ENCODE results near the gene DNMBP.

DNMBP gene

DNA sequence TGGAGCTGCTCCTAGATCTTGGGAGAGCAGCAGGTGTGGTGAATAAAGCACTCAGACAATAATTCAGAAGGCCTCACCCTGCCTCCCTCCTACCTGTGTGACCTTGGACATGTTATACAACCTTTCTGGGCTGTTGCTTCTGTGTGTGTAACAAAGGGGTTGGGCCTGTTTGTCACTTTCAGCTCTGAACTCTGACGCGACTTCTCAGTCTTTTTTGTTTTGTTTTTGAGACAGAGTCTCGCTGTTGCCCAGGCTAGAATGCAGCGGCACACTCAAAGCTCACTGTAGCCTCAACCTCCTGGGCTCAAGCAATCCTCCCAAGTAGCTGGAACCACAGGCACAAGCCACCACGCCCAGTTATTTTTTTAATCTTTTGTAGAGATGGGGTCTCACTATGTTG is 89.3 kb downstream of the DNMBP start:
- Histone ChIP-seq H3K27me3 (ENCODE audit: control insufficient read depth, insufficient read depth, low read length) (no peaks in the 10 kb centered on the region), H3K4me1 (ENCODE audit: control insufficient read depth, insufficient read depth, low read length) (peaks cover 23% of the 10 kb centered on the region), H3K4me3 (ENCODE audit: low read depth, low read length) (no peak overlapping the region), H3K9ac (ENCODE audit: low read length) (no peak overlapping the region), H3K9me3 (ENCODE audit: control insufficient read depth, insufficient read depth, low read depth, low read length) (no peaks in the 10 kb centered on the region), H3K27ac (ENCODE audit: low read depth, low read length) (no peak overlapping the region), H3K36me3 (ENCODE audit: control insufficient read depth, insufficient read depth, low read length) (no peaks in the 10 kb centered on the region)

DNA sequence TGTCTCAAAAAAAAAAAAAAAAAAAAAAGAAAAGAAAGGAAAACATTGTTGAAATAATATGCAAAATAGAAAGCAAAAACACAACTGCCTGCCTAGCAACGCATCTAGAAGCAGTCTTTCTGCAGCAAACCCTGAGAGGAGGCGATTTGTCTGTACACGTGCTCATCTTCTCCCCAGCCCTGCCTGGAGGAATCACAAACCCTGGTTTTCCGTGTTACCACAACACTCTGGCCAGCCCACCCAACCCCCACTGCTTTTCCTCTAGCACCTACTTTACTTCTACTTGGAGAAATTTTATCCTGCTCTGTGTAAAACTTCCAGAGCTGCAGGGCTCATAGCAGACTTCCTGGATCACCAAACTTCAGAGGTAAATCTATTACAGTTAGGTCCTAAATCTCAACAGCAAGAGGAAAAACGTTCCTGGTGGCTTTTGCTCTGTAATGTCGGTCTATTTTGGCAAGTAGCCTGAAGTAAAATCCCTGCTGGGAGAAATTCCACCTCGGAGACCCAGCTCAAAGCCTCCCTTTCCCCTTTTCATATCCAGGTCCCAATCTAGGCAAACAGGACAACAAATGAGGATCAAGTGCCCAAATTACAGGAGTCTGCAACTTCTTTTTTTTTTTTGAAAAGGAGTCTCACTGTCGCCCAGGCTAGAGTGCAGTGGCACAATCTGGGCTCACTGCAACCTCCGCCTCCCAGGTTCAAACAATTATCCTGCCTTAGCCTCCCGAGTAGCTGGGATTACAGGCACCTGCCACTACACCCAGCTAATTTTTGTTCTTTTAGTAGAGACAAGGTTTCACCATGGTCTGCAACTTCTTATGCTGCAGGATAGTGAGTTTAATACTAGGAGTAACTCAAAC is 91.6 kb downstream of the DNMBP start:
- peak overlapping the region; percentile 95 for H3K27ac ChIP-seq (ENCODE audit: low read depth, low read length)
- no peaks in the 10 kb centered on the region for H3K27me3 ChIP-seq (ENCODE audit: control insufficient read depth, insufficient read depth, low read length)
- no peaks in the 10 kb centered on the region for H3K36me3 ChIP-seq (ENCODE audit: control insufficient read depth, insufficient read depth, low read length)
- no peaks in the 10 kb centered on the region for H3K9me3 ChIP-seq (ENCODE audit: control insufficient read depth, insufficient read depth, low read depth, low read length)
- H3K4me3 ChIP-seq (ENCODE audit: low read depth, low read length): peak overlapping the region; percentile 60
- H3K4me1 ChIP-seq (ENCODE audit: control insufficient read depth, insufficient read depth, low read length): peaks cover 30% of the 10 kb centered on the region
- H3K9ac ChIP-seq (ENCODE audit: low read length): peak overlapping the region; percentile 88

DNA sequence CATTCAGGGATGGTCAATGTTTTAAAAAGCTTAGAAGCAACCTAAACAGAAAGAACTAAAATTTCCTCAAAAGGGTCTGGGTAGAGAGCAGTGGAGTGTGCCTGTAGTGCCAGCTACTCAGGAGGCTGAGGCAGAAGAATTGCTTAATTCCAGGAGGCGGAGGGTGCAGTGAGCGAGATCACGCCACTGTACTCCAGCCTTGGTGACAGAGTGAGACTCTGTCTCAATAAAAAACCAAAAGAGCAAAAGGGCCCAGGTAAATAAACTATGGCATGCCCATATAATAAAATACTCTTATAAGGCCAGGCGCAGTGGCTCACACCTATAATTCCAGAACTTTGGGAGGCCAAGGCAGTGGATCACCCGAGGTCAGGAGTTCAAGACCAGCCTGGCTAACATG is 93.0 kb downstream of the DNMBP start:
- no peaks in the 10 kb centered on the region for H3K27me3 ChIP-seq (ENCODE audit: control insufficient read depth, insufficient read depth, low read length)
- H3K4me3 ChIP-seq (ENCODE audit: low read depth, low read length): no peak overlapping the region
- H3K9me3 ChIP-seq (ENCODE audit: control insufficient read depth, insufficient read depth, low read depth, low read length): no peaks in the 10 kb centered on the region
- H3K9ac ChIP-seq (ENCODE audit: low read length): no peak overlapping the region
- H3K27ac ChIP-seq (ENCODE audit: low read depth, low read length): 0 out of 2 replicates have a peak overlapping the region, but pooled peaks have one; percentile 95
- no peaks in the 10 kb centered on the region for H3K36me3 ChIP-seq (ENCODE audit: control insufficient read depth, insufficient read depth, low read length)
- peaks cover 31% of the 10 kb centered on the region for H3K4me1 ChIP-seq (ENCODE audit: control insufficient read depth, insufficient read depth, low read length)

DNA sequence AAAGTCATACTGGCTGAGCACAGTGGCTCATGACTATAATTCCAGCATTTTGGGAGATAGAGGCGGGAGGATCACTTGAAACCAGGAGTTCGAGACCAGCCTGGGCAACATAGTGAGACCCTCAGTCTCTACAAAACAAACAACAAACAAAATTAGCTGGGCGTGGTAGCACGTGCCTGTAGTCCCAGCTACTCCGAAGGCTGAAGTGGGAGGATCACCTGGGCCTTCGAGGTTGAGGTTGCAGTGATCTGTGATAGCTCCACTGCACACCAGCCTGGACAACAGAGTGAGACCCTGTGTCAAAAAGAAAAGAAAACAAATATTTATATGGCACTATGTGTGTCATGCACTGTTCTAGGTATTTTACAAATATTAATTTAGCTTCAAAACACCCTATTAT is 94.3 kb downstream of the DNMBP start:
- peaks cover 42% of the 10 kb centered on the region for H3K4me1 ChIP-seq (ENCODE audit: control insufficient read depth, insufficient read depth, low read length)
- peaks cover 2% of the 10 kb centered on the region; the same call in 1 of the 2 replicates for H3K36me3 ChIP-seq (ENCODE audit: control insufficient read depth, insufficient read depth, low read length)

DNA sequence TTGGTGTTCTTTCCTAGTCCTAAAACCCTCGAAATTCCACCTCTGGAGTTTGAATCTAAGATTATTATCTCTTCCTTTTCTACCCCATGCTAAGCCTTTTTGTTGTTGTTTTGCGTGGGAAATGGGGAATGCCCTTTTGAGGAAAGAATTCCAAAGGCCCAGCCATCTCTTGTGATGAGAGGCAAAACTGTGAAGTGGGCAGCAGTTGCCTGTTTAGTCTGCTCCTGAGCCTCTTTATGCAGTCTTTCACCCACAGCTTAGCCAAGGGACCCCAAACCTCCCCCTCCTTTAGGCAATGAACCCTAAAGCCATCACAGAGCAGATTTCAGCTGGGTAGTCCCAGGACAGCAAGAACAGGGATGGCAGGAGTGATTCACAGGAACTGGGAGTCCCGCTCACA is 95.5 kb downstream of the DNMBP start:
- Histone ChIP-seq H3K36me3 (ENCODE audit: control insufficient read depth, insufficient read depth, low read length) (peaks cover 9% of the 10 kb centered on the region), H3K4me1 (ENCODE audit: control insufficient read depth, insufficient read depth, low read length) (peaks cover 41% of the 10 kb centered on the region), H3K9ac (ENCODE audit: low read length) (peak overlapping the region; percentile 97), H3K27ac (ENCODE audit: low read depth, low read length) (peak overlapping the region; percentile 95), H3K4me3 (ENCODE audit: low read depth, low read length) (peak overlapping the region; percentile 85; the same call in 1 of the 2 replicates), H3K9me3 (ENCODE audit: control insufficient read depth, insufficient read depth, low read depth, low read length) (no peaks in the 10 kb centered on the region), H3K27me3 (ENCODE audit: control insufficient read depth, insufficient read depth, low read length) (no peaks in the 10 kb centered on the region)

More for the DNA sequence above, 94.3 kb downstream of the DNMBP start:
- H3K9me3 ChIP-seq (ENCODE audit: control insufficient read depth, insufficient read depth, low read depth, low read length): no peaks in the 10 kb centered on the region
- H3K9ac ChIP-seq (ENCODE audit: low read length): no peak overlapping the region
- H3K4me3 ChIP-seq (ENCODE audit: low read depth, low read length): no peak overlapping the region
- no peaks in the 10 kb centered on the region for H3K27me3 ChIP-seq (ENCODE audit: control insufficient read depth, insufficient read depth, low read length)
- H3K27ac ChIP-seq (ENCODE audit: low read depth, low read length): no peak overlapping the region

DNA sequence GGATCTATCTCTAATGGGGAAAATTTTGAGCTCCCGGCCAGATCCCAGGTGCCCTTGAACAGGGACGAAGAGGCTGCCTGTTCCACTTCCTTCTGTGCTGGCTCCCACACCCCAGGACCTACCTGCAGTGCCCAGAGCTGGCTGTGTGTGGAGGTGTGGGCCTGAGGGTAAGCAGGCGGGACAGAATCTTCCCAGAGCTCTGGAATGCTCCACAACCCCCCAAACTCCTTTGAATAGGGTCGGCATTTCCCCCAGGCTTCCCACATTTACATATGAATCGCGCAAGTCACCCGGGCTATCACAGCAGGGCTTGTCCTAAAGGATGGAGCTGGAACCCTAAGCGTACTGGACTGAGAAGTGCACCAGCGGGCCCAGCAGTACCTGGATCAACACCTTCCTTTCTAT is 95.9 kb downstream of the DNMBP start:
- peaks cover 37% of the 10 kb centered on the region for H3K4me1 ChIP-seq (ENCODE audit: control insufficient read depth, insufficient read depth, low read length)
- peak overlapping the region; percentile 95 for H3K27ac ChIP-seq (ENCODE audit: low read depth, low read length)
- peak overlapping the region; percentile 97 for H3K9ac ChIP-seq (ENCODE audit: low read length)
- H3K9me3 ChIP-seq (ENCODE audit: control insufficient read depth, insufficient read depth, low read depth, low read length): no peaks in the 10 kb centered on the region
- H3K36me3 ChIP-seq (ENCODE audit: control insufficient read depth, insufficient read depth, low read length): peaks cover 13% of the 10 kb centered on the region
- H3K27me3 ChIP-seq (ENCODE audit: control insufficient read depth, insufficient read depth, low read length): no peaks in the 10 kb centered on the region
- peak overlapping the region; percentile 85 for H3K4me3 ChIP-seq (ENCODE audit: low read depth, low read length)

DNA sequence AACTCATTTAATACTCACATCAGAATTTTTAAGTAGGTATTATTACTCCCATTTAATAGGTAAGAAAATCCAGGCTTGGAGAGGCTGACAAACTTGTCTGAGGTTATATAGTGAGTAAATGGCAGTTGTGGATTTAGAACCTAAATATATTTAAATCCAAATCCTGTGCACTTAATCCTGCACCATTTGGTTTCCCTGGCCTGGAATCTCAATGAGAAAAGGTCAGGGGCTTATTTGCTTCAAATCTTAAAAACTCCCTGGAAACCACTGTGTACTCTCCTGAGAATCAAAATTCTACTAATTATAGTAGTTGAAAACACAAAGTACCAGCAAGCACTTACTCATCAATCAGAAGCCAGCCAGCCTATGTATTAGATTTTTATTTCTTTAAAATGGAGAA is 97.7 kb downstream of the DNMBP start:
- Histone ChIP-seq H3K36me3 (ENCODE audit: control insufficient read depth, insufficient read depth, low read length) (peaks cover 31% of the 10 kb centered on the region), H3K9ac (ENCODE audit: low read length) (peak overlapping the region; percentile 38), H3K4me3 (ENCODE audit: low read depth, low read length) (peak overlapping the region; percentile 85), H3K4me1 (ENCODE audit: control insufficient read depth, insufficient read depth, low read length) (peaks cover 24% of the 10 kb centered on the region), H3K27ac (ENCODE audit: low read depth, low read length) (peak overlapping the region; percentile 95; the same call in 1 of the 2 replicates), H3K27me3 (ENCODE audit: control insufficient read depth, insufficient read depth, low read length) (no peaks in the 10 kb centered on the region), H3K9me3 (ENCODE audit: control insufficient read depth, insufficient read depth, low read depth, low read length) (no peaks in the 10 kb centered on the region)

DNA sequence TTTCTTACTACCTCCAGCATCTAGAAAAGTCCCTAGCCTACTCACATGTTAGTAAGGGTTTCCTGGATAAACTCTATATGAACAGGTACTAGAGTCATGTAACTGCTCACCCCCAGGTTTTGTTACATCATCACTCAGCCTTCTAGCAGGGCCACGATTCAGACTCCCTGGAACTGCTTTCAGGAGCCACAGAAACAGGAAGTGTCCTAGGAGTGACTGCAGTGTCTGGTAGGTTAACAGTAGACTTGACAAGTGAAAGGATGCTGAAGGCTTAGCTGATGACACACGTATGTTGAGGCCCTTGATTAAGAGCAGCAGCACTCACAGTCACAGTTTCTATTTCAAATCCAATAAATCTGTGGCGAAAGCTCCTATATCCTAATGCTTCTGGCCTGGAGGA is 101.2 kb downstream of the DNMBP start:
- Histone ChIP-seq H3K9me3 (ENCODE audit: control insufficient read depth, insufficient read depth, low read depth, low read length) (no peaks in the 10 kb centered on the region), H3K27me3 (ENCODE audit: control insufficient read depth, insufficient read depth, low read length) (no peaks in the 10 kb centered on the region), H3K4me1 (ENCODE audit: control insufficient read depth, insufficient read depth, low read length) (0 out of 2 replicates have a peak, but pooled peaks cover 13% of the 10 kb centered on the region), H3K27ac (ENCODE audit: low read depth, low read length) (no peak overlapping the region), H3K36me3 (ENCODE audit: control insufficient read depth, insufficient read depth, low read length) (peaks cover 66% of the 10 kb centered on the region), H3K4me3 (ENCODE audit: low read depth, low read length) (no peak overlapping the region), H3K9ac (ENCODE audit: low read length) (no peak overlapping the region)

DNA sequence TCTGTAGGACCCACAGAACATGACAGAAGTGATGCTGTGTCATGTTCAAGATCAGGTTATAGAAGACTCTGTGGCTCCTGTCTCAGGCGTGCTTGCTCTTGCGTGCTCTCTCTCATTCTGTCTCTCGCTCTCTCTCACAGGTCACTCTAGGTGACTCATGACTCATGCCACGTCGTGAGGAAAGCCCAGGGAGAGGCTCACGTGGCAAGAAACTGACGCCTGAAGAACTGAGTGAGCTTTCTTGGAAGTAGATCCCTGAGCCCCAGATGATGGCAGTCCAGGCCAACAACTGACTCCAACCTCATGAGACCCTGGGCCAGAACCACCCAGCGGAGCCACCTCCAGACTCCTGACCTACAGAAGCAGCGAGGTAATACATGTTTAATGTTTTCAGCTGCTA is 103.3 kb downstream of the DNMBP start:
- 0 out of 2 replicates have a peak, but pooled peaks cover 9% of the 10 kb centered on the region for H3K4me1 ChIP-seq (ENCODE audit: control insufficient read depth, insufficient read depth, low read length)
- no peak overlapping the region for H3K4me3 ChIP-seq (ENCODE audit: low read depth, low read length)
- no peak overlapping the region for H3K27ac ChIP-seq (ENCODE audit: low read depth, low read length)
- H3K9me3 ChIP-seq (ENCODE audit: control insufficient read depth, insufficient read depth, low read depth, low read length): no peaks in the 10 kb centered on the region
- peaks cover 80% of the 10 kb centered on the region for H3K36me3 ChIP-seq (ENCODE audit: control insufficient read depth, insufficient read depth, low read length)
- H3K9ac ChIP-seq (ENCODE audit: low read length): no peak overlapping the region
- H3K27me3 ChIP-seq (ENCODE audit: control insufficient read depth, insufficient read depth, low read length): no peaks in the 10 kb centered on the region

DNA sequence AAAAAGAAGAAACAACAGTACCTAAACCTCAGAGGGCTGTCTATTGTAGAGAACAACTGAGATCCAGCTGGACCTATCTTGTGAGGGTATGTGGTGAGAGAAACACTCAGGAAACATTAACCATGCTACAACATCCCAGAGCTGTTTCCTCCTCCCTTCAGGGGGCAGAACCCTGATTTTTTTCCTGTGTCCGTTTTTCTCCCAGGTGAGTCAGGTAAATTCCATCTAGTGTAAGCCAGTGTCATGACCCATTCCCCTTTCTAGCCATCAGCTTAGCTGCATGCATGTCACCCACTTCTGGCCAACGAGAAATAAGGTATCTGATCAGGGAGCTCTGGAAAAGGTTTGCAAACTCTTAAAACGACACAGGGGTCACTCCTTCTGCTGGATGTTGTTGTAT is 103.8 kb downstream of the DNMBP start:
- H3K9ac ChIP-seq (ENCODE audit: low read length): no peak overlapping the region
- 0 out of 2 replicates have a peak, but pooled peaks cover 6% of the 10 kb centered on the region for H3K4me1 ChIP-seq (ENCODE audit: control insufficient read depth, insufficient read depth, low read length)
- peaks cover 85% of the 10 kb centered on the region for H3K36me3 ChIP-seq (ENCODE audit: control insufficient read depth, insufficient read depth, low read length)
- H3K27ac ChIP-seq (ENCODE audit: low read depth, low read length): no peak overlapping the region
- H3K9me3 ChIP-seq (ENCODE audit: control insufficient read depth, insufficient read depth, low read depth, low read length): no peaks in the 10 kb centered on the region
- H3K4me3 ChIP-seq (ENCODE audit: low read depth, low read length): no peak overlapping the region
- H3K27me3 ChIP-seq (ENCODE audit: control insufficient read depth, insufficient read depth, low read length): no peaks in the 10 kb centered on the region

DNA sequence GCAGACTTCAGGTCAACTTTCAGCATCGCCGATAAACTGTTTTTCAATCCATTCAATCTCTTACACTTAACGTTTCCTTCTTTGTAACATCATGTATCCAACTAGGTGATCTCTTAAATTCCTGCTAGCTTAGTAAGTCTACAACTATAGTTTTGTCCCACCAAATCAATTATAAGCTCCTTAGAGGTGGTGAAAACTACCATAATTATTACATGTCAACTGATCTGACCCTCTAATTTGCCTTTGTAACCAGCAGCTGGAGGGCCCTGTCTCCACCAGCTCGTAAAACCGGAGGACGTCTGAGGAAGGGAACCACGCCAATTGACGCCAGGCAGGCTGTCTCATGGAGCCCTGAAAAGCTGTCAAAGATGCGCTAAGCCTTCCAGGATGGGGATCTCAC is 113.9 kb downstream of the DNMBP start:
- Histone ChIP-seq H3K9me3 (ENCODE audit: control insufficient read depth, insufficient read depth, low read depth, low read length) (peaks cover 2% of the 10 kb centered on the region; the same call in 1 of the 2 replicates), H3K9ac (ENCODE audit: low read length) (no peak overlapping the region), H3K4me1 (ENCODE audit: control insufficient read depth, insufficient read depth, low read length) (no peaks in the 10 kb centered on the region), H3K36me3 (ENCODE audit: control insufficient read depth, insufficient read depth, low read length) (peaks cover 84% of the 10 kb centered on the region), H3K4me3 (ENCODE audit: low read depth, low read length) (no peak overlapping the region), H3K27ac (ENCODE audit: low read depth, low read length) (no peak overlapping the region), H3K27me3 (ENCODE audit: control insufficient read depth, insufficient read depth, low read length) (no peaks in the 10 kb centered on the region)

All from HUES6 (cell line).